Activated naive CD8-positive, alpha-beta T cell treated with anti-CD3 and anti-CD28 coated beads, Interleukin-2, amount 50 U/mL, for 24 hours (primary cell): Measurements from ENCODE around the gene ELP5.

Experiments used
- ATAC-seq: fragments of 150-1000 bp; cut with Tn5 transposase; one replicate; pipeline ENCODE4 v1.10.0; 2021
- DNase-seq: peaks from one replicate; pipeline ENCODE4 v3.0.0; 2021
- H3K27ac Mint-ChIP-seq: one replicate; pipeline ENCODE4 v1.8.0; 2021; ENCODE audit warnings: mild to moderate bottlenecking, mixed read lengths
- H3K27me3 Mint-ChIP-seq: one replicate; pipeline ENCODE4 v1.8.0; 2021; ENCODE audit warnings: mixed read lengths
- H3K36me3 Mint-ChIP-seq: one replicate; pipeline ENCODE4 v1.8.0; 2021; ENCODE audit warnings: low read depth, mixed read lengths
- H3K4me1 Mint-ChIP-seq: one replicate; pipeline ENCODE4 v1.8.0; 2021; ENCODE audit warnings: mixed read lengths
- H3K4me3 Mint-ChIP-seq: one replicate; pipeline ENCODE4 v1.8.0; 2021; ENCODE audit warnings: mild to moderate bottlenecking, moderate library complexity, mixed read lengths
- H3K9me3 Mint-ChIP-seq: one replicate; pipeline ENCODE4 v1.8.0; 2021; ENCODE audit warnings: mixed read lengths

The ELP5 gene

DNA sequence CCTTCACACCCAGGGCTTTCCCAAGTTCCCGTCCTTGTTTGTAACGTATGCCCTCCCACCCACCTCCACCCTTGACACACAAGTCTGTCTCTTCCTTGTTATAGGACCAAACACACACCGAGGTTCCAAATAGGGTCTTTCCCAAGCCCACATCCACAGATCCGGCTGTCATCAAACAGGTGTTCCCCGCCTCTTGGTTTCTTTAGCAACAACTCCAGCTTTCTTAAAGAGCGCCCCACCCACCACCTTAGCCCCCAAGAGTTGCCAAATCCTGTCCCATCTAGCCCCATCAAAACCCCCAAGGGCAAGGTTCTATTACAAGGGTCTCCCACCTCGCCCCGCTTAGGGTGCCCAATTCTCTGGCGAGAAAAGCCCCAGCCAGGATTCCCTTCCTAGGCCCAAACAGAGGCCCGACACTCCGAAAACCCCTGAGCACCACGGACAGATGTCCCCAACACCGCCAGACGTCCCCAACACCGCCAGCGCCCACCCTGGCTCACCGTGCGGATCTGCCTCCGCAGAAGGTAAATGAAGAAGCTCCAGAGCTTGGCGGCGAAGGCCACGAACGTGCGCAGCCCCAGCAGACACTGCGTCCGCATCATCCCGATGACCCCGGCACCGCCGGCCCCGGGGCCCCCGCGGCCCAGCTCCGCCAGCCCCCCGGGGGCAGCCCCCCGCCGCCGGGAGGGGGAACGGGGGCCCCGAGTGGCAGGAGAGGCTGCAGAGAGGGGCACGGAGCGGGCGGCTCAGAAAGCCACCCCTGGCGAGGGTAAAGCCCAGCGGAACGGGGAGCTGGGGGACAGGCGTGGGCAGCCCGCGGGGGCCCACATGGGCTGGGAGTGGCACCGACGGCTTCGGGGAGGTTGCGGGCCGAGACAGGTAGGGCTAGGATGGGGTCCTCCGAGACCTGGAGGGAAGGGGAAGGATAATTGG, 1.1 kb upstream of the ELP5 start:
- peak overlapping the region; percentile 94 for H3K27ac Mint-ChIP-seq
- H3K4me3 Mint-ChIP-seq = peak overlapping the region; percentile 99
- peaks cover 2% of the 10 kb centered on the region for H3K27me3 Mint-ChIP-seq
- DNase-seq (peak; percentile 37), ATAC-seq (peak; percentile 2)
- no peaks in the 10 kb centered on the region for H3K9me3 Mint-ChIP-seq
- H3K4me1 Mint-ChIP-seq = peaks cover 56% of the 10 kb centered on the region
- peaks cover 38% of the 10 kb centered on the region for H3K36me3 Mint-ChIP-seq

DNA sequence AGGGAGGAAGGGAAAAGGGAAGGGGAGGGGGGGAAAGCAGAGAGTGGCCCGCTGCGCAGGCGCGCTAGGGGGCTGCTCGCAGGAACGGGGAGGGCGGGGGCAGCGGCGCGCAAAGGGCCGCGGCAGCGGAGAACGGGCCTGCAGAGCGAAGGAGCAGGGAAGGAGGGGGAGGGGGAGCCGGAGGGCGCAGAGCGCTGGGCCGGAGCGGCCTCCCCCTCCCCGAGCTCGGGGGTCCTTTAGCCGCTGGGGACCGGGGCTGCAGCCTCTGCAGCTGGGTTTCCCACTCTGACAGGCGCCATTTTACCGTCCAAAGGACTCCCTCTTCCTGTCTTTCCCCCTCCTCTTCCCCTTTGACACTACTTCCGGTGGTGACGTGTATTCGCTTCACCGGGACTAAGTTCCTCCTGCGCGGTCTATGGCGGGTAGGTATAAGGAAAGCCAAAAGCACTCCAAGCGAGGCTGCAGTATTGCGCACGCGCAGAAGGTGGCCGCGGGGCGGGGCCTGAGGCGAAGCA, 297 bp upstream of the ELP5 start, which contains the start of gene CTDNEP1:
CTDNEP1 (minus strand) TSS at position 74 of the 515 bp plus-strand sequence. CDS start 438 bp downstream, outside the sequence.
- peak; percentile 76 for DNase-seq
- Mint-ChIP-seq H3K27ac (peak within 1 kb of the TSS; percentile 98), H3K4me3 (peak within 1 kb of the TSS; percentile 99), H3K4me1 (peaks cover 54% of the 10 kb centered on the region), H3K27me3 (peaks cover 2% of the 10 kb centered on the region), H3K9me3 (no peaks in the 10 kb centered on the region), H3K36me3 (peaks cover 35% of the 10 kb centered on the region)
- peak; percentile 97 for ATAC-seq

DNA sequence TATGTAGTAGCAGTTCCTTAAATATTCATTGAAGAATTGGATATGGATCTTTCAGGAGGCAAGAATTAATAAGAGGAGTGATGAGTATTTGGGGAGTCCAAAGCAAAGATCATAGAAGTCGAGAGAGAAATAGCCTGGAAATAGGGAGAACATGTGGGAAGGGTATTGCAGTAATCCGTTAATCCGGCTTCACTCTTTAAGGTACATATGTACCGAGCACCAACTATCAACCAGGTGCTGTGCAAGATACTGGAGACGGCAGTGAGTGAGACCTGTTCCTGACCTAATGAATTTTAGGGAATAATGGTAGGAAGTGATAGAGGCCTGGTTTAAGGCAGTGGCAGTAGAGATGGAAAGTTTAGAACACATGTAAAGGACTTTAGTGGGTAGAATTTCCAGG, 1.1 kb downstream of the ELP5 start:
- ATAC-seq = no peak
- peaks cover 51% of the 10 kb centered on the region for H3K4me1 Mint-ChIP-seq

DNA sequence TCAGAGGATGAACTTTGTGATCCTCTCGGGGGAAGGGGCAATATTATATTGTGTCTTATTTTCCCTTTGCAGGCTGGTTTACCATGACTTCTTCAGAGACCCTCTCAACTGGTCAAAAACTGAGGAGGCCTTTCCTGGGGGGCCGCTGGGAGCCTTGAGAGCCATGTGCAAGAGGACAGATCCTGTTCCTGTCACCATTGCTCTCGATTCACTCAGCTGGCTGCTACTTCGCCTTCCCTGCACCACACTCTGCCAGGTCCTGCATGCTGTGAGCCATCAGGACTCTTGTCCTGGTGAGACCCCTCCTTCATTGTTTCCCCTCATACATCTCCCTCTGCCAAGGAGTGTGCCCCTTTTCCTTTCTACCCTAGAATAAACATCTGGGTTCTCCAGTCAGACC, 2.5 kb downstream of the ELP5 start:
- no peak overlapping the region for H3K27ac Mint-ChIP-seq
- peaks cover 36% of the 10 kb centered on the region for H3K36me3 Mint-ChIP-seq
- H3K4me3 Mint-ChIP-seq = no peak overlapping the region
- H3K27me3 Mint-ChIP-seq = peaks cover 2% of the 10 kb centered on the region
- peaks cover 46% of the 10 kb centered on the region for H3K4me1 Mint-ChIP-seq
- ATAC-seq (no peak), DNase-seq (no peak)
- no peaks in the 10 kb centered on the region for H3K9me3 Mint-ChIP-seq

More for the DNA sequence above, 1.1 kb downstream of the ELP5 start:
- H3K36me3 Mint-ChIP-seq = peaks cover 34% of the 10 kb centered on the region
- H3K27me3 Mint-ChIP-seq = peaks cover 2% of the 10 kb centered on the region
- peak overlapping the region; percentile 98 for H3K27ac Mint-ChIP-seq
- H3K4me3 Mint-ChIP-seq = peak overlapping the region; percentile 99
- H3K9me3 Mint-ChIP-seq = no peaks in the 10 kb centered on the region
- DNase-seq = no peak

DNA sequence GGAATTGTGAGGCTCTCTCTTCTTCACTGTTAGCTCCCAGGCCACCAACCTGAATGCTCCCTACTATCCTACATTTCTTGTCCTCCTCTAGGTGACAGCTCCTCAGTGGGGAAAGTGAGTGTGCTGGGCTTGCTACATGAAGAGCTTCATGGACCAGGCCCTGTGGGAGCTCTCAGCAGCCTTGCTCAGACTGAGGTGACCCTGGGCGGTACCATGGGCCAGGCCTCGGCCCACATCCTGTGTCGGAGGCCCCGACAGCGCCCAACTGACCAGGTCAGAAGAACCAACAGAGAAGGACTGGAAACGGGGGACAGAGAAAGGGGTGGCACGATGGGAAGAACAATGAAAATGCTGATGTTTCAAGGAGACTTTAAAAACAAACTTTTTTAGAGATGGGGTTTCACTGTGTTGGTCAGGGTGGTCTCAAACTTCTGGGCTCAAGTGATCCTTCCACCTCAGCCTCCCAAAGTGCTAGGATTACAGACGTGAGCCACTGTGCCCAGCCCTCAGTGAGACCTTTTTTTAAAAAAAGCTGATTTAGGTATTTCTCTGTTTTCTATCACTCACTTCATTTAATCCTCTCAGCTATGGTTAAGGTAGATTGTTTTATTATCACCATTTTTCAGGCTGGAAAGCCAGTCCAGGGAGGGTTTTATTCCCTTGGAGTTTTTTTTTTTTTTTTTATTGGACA, 4.9 kb downstream of the ELP5 start:
- Mint-ChIP-seq H3K27ac (no peak overlapping the region), H3K9me3 (no peaks in the 10 kb centered on the region), H3K4me1 (peaks cover 41% of the 10 kb centered on the region), H3K36me3 (peaks cover 33% of the 10 kb centered on the region), H3K4me3 (no peak overlapping the region), H3K27me3 (peaks cover 3% of the 10 kb centered on the region)
- DNase-seq = no peak
- ATAC-seq = no peak

DNA sequence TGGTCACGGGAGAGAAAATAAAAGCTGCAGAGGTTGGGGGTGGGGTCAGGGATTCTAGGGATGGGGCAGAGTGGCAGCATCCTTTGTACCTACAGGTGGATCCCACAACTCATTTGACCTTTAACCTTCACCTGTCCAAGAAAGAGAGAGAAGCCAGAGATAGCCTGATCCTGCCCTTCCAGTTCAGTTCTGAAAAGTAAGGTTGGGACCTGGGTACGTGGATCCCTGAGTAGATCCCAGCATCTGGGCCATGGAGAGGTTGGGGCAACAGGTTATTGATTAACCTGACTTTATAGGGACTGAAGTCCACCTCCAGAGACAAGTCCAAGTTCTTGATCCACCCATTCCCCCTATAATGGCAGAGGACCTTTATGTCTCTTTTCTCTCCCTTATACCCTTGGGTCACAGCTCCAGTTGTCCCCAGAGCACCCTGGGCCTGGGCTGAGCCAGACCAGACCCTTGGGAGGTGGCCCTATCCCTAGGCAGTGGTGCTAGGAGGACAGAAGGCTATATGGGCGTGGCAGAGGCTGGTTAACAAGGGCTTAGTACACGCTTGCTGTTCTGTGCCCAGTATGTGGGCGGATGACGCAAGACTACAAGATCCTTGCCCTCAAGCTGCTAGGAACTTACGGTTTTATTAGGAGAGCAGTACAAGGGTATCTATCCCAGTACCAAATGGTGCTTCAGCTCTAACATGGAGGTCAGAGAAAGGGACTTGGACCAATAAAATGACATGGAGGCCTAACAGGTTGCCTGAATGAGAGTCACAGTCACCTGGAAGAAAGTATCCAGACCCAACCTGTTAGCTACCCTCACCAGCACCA, 6.9 kb downstream of the ELP5 start:
- Mint-ChIP-seq H3K4me3 (no peak overlapping the region), H3K27me3 (peaks cover 19% of the 10 kb centered on the region), H3K36me3 (peaks cover 26% of the 10 kb centered on the region), H3K9me3 (no peaks in the 10 kb centered on the region), H3K27ac (no peak overlapping the region), H3K4me1 (peaks cover 39% of the 10 kb centered on the region)
- peak; percentile 21 for ATAC-seq
- DNase-seq = peak; percentile 14

DNA sequence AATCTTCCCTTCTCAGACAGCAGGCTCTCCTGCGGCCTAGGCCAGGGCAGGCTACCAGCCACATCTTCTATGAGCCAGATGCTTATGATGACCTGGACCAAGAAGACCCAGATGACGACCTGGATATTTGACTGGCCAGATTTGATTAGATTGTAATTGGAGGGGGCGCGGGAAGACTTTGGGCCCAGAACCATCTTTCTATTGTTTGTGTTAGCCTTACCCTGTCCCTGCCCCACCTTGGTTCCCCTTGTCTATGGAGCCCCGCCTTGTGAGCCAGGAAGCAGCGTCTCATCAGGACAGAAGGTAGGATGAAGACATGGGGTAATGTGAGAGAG, 7.5 kb downstream of the ELP5 start:
- Mint-ChIP-seq H3K4me3 (no peak overlapping the region), H3K27me3 (peaks cover 21% of the 10 kb centered on the region), H3K4me1 (peaks cover 38% of the 10 kb centered on the region), H3K27ac (no peak overlapping the region), H3K9me3 (no peaks in the 10 kb centered on the region), H3K36me3 (peaks cover 21% of the 10 kb centered on the region)
- ATAC-seq = no peak
- DNase-seq = no peak

DNA sequence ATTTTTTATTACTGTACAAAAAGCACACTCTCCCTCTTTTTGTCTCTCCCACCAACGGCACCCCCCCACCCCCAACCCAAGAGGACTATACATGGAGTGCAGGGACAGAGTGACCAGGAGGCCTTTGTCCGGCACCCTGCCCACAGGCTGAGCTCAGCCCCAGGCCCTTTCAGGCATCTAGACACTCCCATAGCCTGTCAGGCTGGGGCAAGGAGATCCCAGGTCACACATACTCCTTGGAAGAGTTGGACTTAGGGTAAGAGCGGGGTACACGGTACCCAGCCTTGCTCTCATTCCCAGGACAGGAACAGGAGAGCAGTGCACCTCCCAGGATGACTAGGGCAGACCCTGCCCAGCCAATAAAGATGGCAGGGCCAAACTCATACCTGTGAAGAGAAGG, 8.1 kb downstream of the ELP5 start:
- peaks cover 34% of the 10 kb centered on the region for H3K4me1 Mint-ChIP-seq
- no peak for DNase-seq
- peaks cover 15% of the 10 kb centered on the region for H3K36me3 Mint-ChIP-seq
- no peaks in the 10 kb centered on the region for H3K9me3 Mint-ChIP-seq
- ATAC-seq = no peak
- H3K27ac Mint-ChIP-seq = no peak overlapping the region
- H3K27me3 Mint-ChIP-seq = peaks cover 21% of the 10 kb centered on the region
- H3K4me3 Mint-ChIP-seq = peak overlapping the region; percentile 36

DNA sequence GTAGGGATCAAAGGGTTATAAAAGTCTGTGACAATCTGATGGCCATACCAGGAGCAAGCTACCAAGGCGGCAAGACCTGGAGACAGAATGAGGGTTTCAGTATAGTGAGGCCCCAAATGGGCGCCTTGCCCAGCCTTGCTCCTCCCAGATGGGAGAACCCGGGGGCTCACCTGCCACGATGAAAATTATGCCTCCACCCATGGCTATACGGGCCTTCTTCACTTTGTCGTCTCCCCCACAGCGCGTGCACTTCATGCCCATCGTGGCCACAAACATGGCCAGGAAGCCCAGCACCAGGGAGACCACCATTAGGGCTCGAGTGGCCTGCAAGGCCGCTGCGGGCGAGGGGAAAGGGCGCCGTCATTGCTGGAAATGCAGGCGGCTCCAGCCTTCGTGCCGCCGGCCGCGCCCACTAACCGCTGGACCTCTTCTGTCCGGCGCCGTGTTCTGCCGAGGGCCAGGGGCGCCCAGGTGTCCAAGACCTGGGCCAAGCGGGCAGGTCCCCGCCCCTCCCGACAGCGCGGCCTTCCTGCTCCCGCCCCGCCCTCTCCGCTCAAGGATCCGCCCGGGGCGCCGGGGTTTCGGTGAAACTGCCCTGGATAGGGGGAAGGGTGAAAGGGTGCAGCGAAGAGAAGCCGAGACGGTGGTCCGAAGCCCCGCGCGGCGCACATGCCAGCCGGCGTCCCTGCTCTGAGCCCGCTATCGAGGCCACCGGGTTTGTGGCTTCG, 8.8 kb downstream of the ELP5 start:
- peaks cover 34% of the 10 kb centered on the region for H3K4me1 Mint-ChIP-seq
- H3K27ac Mint-ChIP-seq = no peak overlapping the region
- DNase-seq (peak; percentile 45), ATAC-seq (peak; percentile 17)
- H3K36me3 Mint-ChIP-seq = peaks cover 13% of the 10 kb centered on the region
- H3K27me3 Mint-ChIP-seq = peaks cover 21% of the 10 kb centered on the region
- peak overlapping the region; percentile 42 for H3K4me3 Mint-ChIP-seq
- H3K9me3 Mint-ChIP-seq = no peaks in the 10 kb centered on the region

DNA sequence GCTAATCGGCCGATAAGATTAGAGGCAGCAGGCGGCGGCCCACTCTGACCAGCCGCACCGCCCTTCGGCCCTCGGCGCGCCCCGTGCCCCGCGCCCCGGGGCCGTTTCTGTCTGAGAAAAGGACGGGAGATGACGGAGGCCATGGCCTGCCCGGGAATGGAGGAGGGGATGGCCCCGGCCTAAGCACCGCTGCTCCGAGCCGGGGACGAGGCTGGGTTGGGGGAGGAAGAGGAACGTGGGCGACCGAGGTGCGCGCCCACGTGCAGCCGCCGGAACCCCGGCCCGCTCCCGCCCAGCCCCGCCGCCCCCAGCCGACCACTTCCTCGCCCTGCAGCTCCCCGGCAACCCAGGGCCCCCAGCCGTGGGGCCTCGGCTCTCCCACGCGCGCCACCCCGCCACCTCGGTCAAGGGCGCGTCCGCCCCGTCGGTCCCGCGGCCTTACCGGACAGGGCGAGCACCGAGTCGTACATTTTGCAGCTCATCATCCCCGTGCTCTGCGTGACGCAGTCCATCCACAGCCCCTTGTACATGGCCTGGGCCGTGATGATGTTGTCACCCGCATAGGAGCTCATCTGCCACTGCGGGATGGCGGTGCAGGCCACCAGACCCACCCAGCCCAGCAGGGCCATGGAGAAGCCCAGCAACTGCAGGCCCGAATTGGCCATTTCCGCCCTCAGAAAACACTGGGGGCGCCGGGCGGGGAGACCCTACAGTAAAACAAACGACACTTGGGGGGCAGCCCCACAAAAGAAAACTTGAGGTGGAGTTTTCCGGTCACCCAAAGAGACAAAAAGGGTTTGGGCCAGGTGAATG, 9.6 kb downstream of the ELP5 start:
- DNase-seq (no peak), ATAC-seq (peak; percentile 37)
- Mint-ChIP-seq H3K27me3 (peaks cover 21% of the 10 kb centered on the region), H3K4me1 (peaks cover 34% of the 10 kb centered on the region), H3K9me3 (no peaks in the 10 kb centered on the region), H3K27ac (peak overlapping the region; percentile 54), H3K36me3 (peaks cover 11% of the 10 kb centered on the region), H3K4me3 (peak overlapping the region; percentile 69)

DNA sequence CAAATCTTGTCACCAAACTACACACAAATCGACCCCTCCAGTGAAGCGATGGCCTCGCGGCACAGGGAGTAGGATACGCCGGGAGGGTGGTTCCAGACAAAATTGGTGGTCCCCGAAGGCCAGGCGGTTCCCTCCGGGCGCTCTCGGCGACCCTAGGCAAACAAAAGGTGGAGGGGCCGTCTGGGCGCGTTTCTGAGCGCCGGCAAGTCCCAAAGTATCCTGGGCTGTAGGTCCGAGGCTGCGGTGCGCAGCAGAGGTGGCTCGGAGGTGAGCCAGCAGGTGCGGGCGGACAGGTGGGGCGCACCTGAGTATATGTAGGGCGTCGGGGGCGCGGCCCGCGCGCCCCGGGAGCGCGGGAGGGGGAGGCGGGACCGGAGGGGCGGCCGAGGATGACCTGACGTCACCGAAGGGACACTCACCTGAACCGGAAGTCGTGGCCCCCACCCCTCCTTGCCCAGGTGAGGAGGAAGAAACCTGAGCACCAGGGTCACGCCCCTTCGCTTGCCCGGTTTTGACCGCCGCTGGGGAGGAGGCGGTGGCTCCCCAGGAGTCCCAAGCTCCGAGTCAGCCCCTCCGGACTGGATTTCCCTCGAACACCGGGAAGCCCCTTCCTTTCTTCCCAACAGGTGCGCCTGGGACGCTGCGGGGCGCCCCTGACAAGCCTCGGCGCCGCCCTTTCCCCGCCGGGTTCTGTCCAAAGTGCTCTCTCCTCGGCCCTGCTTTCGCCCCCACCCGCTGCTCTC, 10.3 kb downstream of the ELP5 start, which contains the start of gene CLDN7:
CLDN7 (minus strand) TSS at position 287 of the 743 bp plus-strand sequence. CDS start 435 bp downstream, outside the sequence.
- no peaks in the 10 kb centered on the region for H3K9me3 Mint-ChIP-seq
- ATAC-seq (no peak), DNase-seq (no peak)
- H3K36me3 Mint-ChIP-seq = peaks cover 8% of the 10 kb centered on the region
- peak within 1 kb of the TSS; percentile 69 for H3K4me3 Mint-ChIP-seq
- peaks cover 36% of the 10 kb centered on the region for H3K4me1 Mint-ChIP-seq
- H3K27ac Mint-ChIP-seq = peak within 1 kb of the TSS; percentile 54
- peaks cover 21% of the 10 kb centered on the region for H3K27me3 Mint-ChIP-seq

DNA sequence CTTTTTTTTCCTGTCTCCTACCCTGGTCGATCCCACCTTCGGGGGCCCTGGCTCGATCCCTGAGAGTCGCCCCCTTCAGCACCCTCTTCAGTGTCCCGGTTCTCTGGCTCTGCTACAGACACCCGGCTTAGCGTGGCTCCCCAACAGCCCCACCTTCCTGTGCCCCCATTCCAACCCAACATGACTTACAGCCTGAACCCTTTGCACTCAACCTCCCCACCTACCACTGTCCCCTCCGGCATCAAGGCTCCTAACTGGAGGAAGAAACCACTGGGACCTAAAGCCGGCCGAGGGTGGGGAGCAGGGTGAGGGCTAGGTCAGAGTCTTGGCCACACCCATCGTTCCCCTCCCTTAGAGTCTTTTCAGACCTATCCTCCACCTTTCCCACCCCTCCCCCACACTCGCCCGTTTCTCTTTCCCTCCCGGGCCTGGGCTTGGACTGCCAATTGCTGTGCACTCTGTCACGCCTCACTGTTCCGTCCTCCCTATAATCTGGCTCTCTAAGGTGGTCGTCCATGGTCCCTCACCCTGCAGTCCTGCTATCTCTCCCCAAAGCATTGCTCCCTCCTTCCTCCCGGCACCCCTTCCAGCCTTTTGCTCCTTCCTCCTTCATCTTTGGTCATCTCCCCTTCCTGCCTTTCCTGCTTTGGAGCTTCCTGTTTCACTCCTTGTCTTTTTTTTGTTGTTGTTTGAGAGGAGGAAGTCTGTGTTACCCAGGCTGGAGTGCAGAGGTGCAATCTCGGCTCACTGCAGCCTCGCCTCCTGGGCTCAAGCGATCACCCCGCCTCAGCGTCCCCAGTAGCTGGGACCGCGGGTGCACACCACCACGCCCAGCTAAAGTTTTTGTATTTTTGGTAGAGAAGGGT, 11.2 kb downstream of the ELP5 start:
- DNase-seq = no peak
- Mint-ChIP-seq H3K4me3 (peak overlapping the region; percentile 57), H3K36me3 (peaks cover 8% of the 10 kb centered on the region), H3K4me1 (peaks cover 36% of the 10 kb centered on the region), H3K27me3 (peaks cover 21% of the 10 kb centered on the region), H3K9me3 (no peaks in the 10 kb centered on the region), H3K27ac (peak overlapping the region; percentile 52)
- ATAC-seq = peak; percentile 15
